Ectodermal cell (in vitro differentiated cells): ENCODE results near the gene LKAAEAR1.

Source experiments
- H3K27ac ChIP-seq: 2 replicates; pipeline ENCODE4 v1.7.0; 2013; ENCODE audit warnings: mild to moderate bottlenecking, low read depth, low read length; ENCODE audit not compliant: insufficient read depth, poor library complexity, severe bottlenecking
- H3K27me3 ChIP-seq: 2 replicates; pipeline ENCODE4 v1.7.0; 2013; ENCODE audit warnings: mild to moderate bottlenecking, low read length; ENCODE audit not compliant: insufficient read depth, control insufficient read depth, poor library complexity, severe bottlenecking
- H3K36me3 ChIP-seq: one replicate; pipeline ENCODE4 v1.7.0; 2013; ENCODE audit warnings: low read length; ENCODE audit not compliant: control insufficient read depth, insufficient read depth
- H3K4me1 ChIP-seq: one replicate; pipeline ENCODE4 v1.7.0; 2013; ENCODE audit warnings: low read length; ENCODE audit not compliant: control insufficient read depth, insufficient read depth
- H3K4me3 ChIP-seq: 2 replicates; pipeline ENCODE4 v1.7.0; 2013; ENCODE audit warnings: low read depth, low read length, control low read depth; ENCODE audit not compliant: insufficient read depth
- H3K9me3 ChIP-seq: 2 replicates; pipeline ENCODE4 v1.7.0; 2013; ENCODE audit warnings: mild to moderate bottlenecking, low read length, moderate library complexity; ENCODE audit not compliant: control insufficient read depth
- WGBS, 2 experiments: methylation state at CpG; one replicate each; pipeline ENCODE4 v1.1.7; 2013; ENCODE audit warnings: missing lambda C conversion rate in 2 of 2; 5-methylcytosine and 5-hydroxymethylcytosine counted together

Gene LKAAEAR1

GRCh38 chr20:64055893-64056638 is 28.1 kb downstream of the LKAAEAR1 start:
- Histone ChIP-seq H3K4me3 (no peak overlapping the region), H3K27ac (no peak overlapping the region), H3K27me3 (peaks cover 14% of the 10 kb centered on the region), H3K9me3 (no peaks in the 10 kb centered on the region), H3K4me1 (peaks cover 10% of the 10 kb centered on the region), H3K36me3 (no peaks in the 10 kb centered on the region)
- WGBS, 2 experiments, result 82 to 84% methylated on average over 22 of the region's 22 CpGs

- H3K27me3 ChIP-seq, result peaks cover 20% of the 10 kb centered on the region
- H3K36me3 ChIP-seq, result no peaks in the 10 kb centered on the region
- no peak overlapping the region for H3K27ac ChIP-seq
- no peaks in the 10 kb centered on the region for H3K9me3 ChIP-seq
- peaks cover 10% of the 10 kb centered on the region for H3K4me1 ChIP-seq
- no peak overlapping the region for H3K4me3 ChIP-seq
- WGBS, 2 experiments, result 86 to 87% methylated on average over 9 of the region's 9 CpGs
Measured at GRCh38 chr20:64055396-64055892, 28.8 kb downstream of the LKAAEAR1 start.

- H3K4me1 ChIP-seq, result peaks cover 13% of the 10 kb centered on the region
- H3K27me3 ChIP-seq, result peaks cover 34% of the 10 kb centered on the region
- no peak overlapping the region for H3K27ac ChIP-seq
- H3K9me3 ChIP-seq, result no peaks in the 10 kb centered on the region
- 53 to 57% methylated on average over 17 of the region's 17 CpGs for WGBS, 2 experiments
- H3K4me3 ChIP-seq, result no peak overlapping the region
- no peaks in the 10 kb centered on the region for H3K36me3 ChIP-seq
Measured at GRCh38 chr20:64053841-64054661, 30.1 kb downstream of the LKAAEAR1 start.

GRCh38 chr20:64052987-64053840 is 31.0 kb downstream of the LKAAEAR1 start:
- Histone ChIP-seq H3K4me3 (no peak overlapping the region), H3K9me3 (no peaks in the 10 kb centered on the region), H3K27ac (no peak overlapping the region), H3K27me3 (peaks cover 42% of the 10 kb centered on the region), H3K36me3 (no peaks in the 10 kb centered on the region), H3K4me1 (peaks cover 13% of the 10 kb centered on the region)
- WGBS, 2 experiments, result 88 to 89% methylated on average over 33 of the region's 33 CpGs

GRCh38 chr20:64052326-64052722 is 31.9 kb downstream of the LKAAEAR1 start:
- 89 to 91% methylated on average over 10 of the region's 10 CpGs for WGBS, 2 experiments
- Histone ChIP-seq H3K4me3 (no peak overlapping the region), H3K9me3 (no peaks in the 10 kb centered on the region), H3K27me3 (peaks cover 51% of the 10 kb centered on the region), H3K36me3 (no peaks in the 10 kb centered on the region), H3K4me1 (peaks cover 13% of the 10 kb centered on the region), H3K27ac (no peak overlapping the region)

GRCh38 chr20:64051561-64052325 is 32.5 kb downstream of the LKAAEAR1 start:
- Histone ChIP-seq H3K9me3 (no peaks in the 10 kb centered on the region), H3K36me3 (no peaks in the 10 kb centered on the region), H3K27ac (no peak overlapping the region), H3K4me1 (peaks cover 13% of the 10 kb centered on the region), H3K27me3 (peaks cover 57% of the 10 kb centered on the region), H3K4me3 (no peak overlapping the region)
- WGBS, 2 experiments, result 91 to 93% methylated on average over 15 of the region's 15 CpGs

GRCh38 chr20:64051033-64051452 is 33.2 kb downstream of the LKAAEAR1 start:
- no peaks in the 10 kb centered on the region for H3K9me3 ChIP-seq
- H3K4me1 ChIP-seq, result peaks cover 13% of the 10 kb centered on the region
- 93% methylated on average over 11 of the region's 11 CpGs for WGBS, 2 experiments
- no peak overlapping the region for H3K27ac ChIP-seq
- peaks cover 64% of the 10 kb centered on the region for H3K27me3 ChIP-seq
- no peak overlapping the region for H3K4me3 ChIP-seq
- H3K36me3 ChIP-seq, result no peaks in the 10 kb centered on the region

- 87% methylated on average over 23 of the region's 23 CpGs for WGBS, 2 experiments
Measured at GRCh38 chr20:64050261-64051032, 33.8 kb downstream of the LKAAEAR1 start.

GRCh38 chr20:64049878-64050260 is 34.3 kb downstream of the LKAAEAR1 start:
- Histone ChIP-seq H3K4me1 (peaks cover 25% of the 10 kb centered on the region), H3K27ac (no peak overlapping the region), H3K9me3 (no peaks in the 10 kb centered on the region), H3K27me3 (peaks cover 76% of the 10 kb centered on the region), H3K4me3 (no peak overlapping the region), H3K36me3 (no peaks in the 10 kb centered on the region)
- WGBS, 2 experiments, result 37 to 43% methylated on average over 16 of the region's 16 CpGs

More at GRCh38 chr20:64050261-64051032, 33.8 kb downstream of the LKAAEAR1 start:
- H3K9me3 ChIP-seq, result no peaks in the 10 kb centered on the region
- no peak overlapping the region for H3K4me3 ChIP-seq
- H3K4me1 ChIP-seq, result peaks cover 19% of the 10 kb centered on the region
- no peak overlapping the region for H3K27ac ChIP-seq
- no peaks in the 10 kb centered on the region for H3K36me3 ChIP-seq
- peaks cover 70% of the 10 kb centered on the region for H3K27me3 ChIP-seq
